GM12878 (cell line): ENCODE data around the gene SGMS1. TPM values are rescaled to one million over a fixed set of nuclear protein-coding genes. Genes with fewer than 3 reads are reported as not detected.

Experiments used
- ATAC-seq: fragments of 200-7000 bp; cut with Tn5 transposase; 3 replicates; pipeline ENCODE4 v1.9.1; 2020; ENCODE audit warnings: mild to moderate bottlenecking, moderate library complexity
- BruUV-seq: library from RNA; stranded (reverse); fragments of 400-500 nt; replicated peaks from 2 replicates; lab custom pipeline; 2021; lab: Mats Ljungman, UMichigan
- CTCF ChIA-PET: fragments of 300-600 bp; sonication (Branson Sonifier 250); formaldehyde crosslinking; extraction: SDS; loops from one replicate; lab custom pipeline; 2021; ENCODE audit warnings: inconsistent platforms; lab: Yijun Ruan, JAX
- POLR2A ChIA-PET: fragments of 350-600 bp; formaldehyde crosslinking; extraction: SDS; loops from one replicate; lab custom pipeline; 2021; ENCODE audit warnings: inconsistent platforms; lab: Charles Lee
- RAD21 ChIA-PET: fragments of 300-600 bp; sonication (Branson Sonifier 250); formaldehyde crosslinking; loops from one replicate; lab custom pipeline; 2023; ENCODE audit warnings: antibody characterized with exemption; ENCODE audit not compliant: unreplicated experiment; lab: Charles Lee
- SMC1A ChIA-PET: fragments of 300-600 bp; sonication (Branson Sonifier 250); formaldehyde crosslinking; loops from one replicate; lab custom pipeline; 2023; ENCODE audit not compliant: unreplicated experiment, uncharacterized antibody; lab: Charles Lee
- DNase-seq: peaks from one replicate; pipeline ENCODE4 v3.0.0-alpha.2; 2011; ENCODE audit warnings: low read depth, low spot score
- FAIRE-seq: peaks from 3 replicates; lab custom pipeline; 2011; peaks lifted over from hg19 to GRCh38; lab: Jason Lieb, UNC
- H2AFZ ChIP-seq: 2 replicates; pipeline ENCODE4 v1.6.0; 2011; ENCODE audit warnings: low read depth, low read length, control low read depth; ENCODE audit not compliant: control insufficient read depth
- H3K27ac ChIP-seq: 2 replicates; pipeline ENCODE4 v1.5.1; 2011; ENCODE audit warnings: control low read depth; ENCODE audit not compliant: control insufficient read depth, insufficient read depth
- H3K27me3 ChIP-seq, 2 experiments: replicated peaks in 1 of 2; 2 replicates each; pipeline versions ENCODE4 v1.6.0 to v1.6.1; 2011; ENCODE audit warnings: low read length in 1 of 2; ENCODE audit not compliant: control insufficient read depth in 2 of 2, insufficient read depth in 2 of 2
- H3K36me3 ChIP-seq, 2 experiments: 2 replicates each; pipeline ENCODE4 v1.5.1; 2011; ENCODE audit warnings: low read length in 1 of 2; ENCODE audit not compliant: control insufficient read depth in 2 of 2, insufficient read depth in 2 of 2
- H3K4me1 ChIP-seq: 2 replicates; pipeline ENCODE4 v1.6.1; 2011; ENCODE audit warnings: mild to moderate bottlenecking, low read length, moderate library complexity, mixed read lengths; ENCODE audit not compliant: control insufficient read depth, insufficient read depth
- H3K4me2 ChIP-seq: 2 replicates; pipeline ENCODE4 v1.6.0; 2011; ENCODE audit warnings: control low read depth; ENCODE audit not compliant: control insufficient read depth, insufficient read depth
- H3K4me3 ChIP-seq: fragments of 200-600 bp; sonication (generic); 2 replicates; pipeline ENCODE4 v1.5.1; 2016
- H3K79me2 ChIP-seq: 2 replicates; pipeline ENCODE4 v1.6.0; 2011; ENCODE audit warnings: low read length; ENCODE audit not compliant: control insufficient read depth, insufficient read depth
- H3K9ac ChIP-seq: 2 replicates; pipeline ENCODE4 v1.8.0; 2011; ENCODE audit warnings: low read length, control low read depth, mixed read lengths; ENCODE audit not compliant: control insufficient read depth, insufficient read depth
- H3K9me3 ChIP-seq: replicated peaks from 3 replicates; pipeline ENCODE4 v1.5.1; 2011; ENCODE audit warnings: mild to moderate bottlenecking, low read length; ENCODE audit not compliant: control insufficient read depth, insufficient read depth
- H4K20me1 ChIP-seq: 2 replicates; pipeline ENCODE4 v1.6.0; 2011; ENCODE audit not compliant: control insufficient read depth, insufficient read depth
- CBX5 ChIP-seq: sonication (generic); IDR thresholded peaks from 2 replicates; pipeline ENCODE4 v1.6.1; 2016; ENCODE audit warnings: low read depth, moderate library complexity, mild to moderate bottlenecking, inconsistent platforms
- EED ChIP-seq: sonication (generic); IDR thresholded peaks from 2 replicates; pipeline ENCODE4 v1.6.1; 2016; ENCODE audit warnings: antibody characterized with exemption, low read depth
- HDAC6 ChIP-seq: fragments of 200-600 bp; sonication (generic); IDR thresholded peaks from one replicate; pipeline ENCODE4 v1.8.0; 2017; ENCODE audit warnings: antibody characterized with exemption; ENCODE audit not compliant: unreplicated experiment
- IRF5 ChIP-seq: fragments of 450-650 bp; IDR thresholded peaks from 2 replicates; pipeline ENCODE4 v1.6.1; 2017; ENCODE audit warnings: borderline replicate concordance
- NR2F1 ChIP-seq: fragments of 450-650 bp; conservative IDR thresholded peaks from 2 replicates; pipeline ENCODE4 v1.6.1; 2017; ENCODE audit warnings: mild to moderate bottlenecking
- SIN3A ChIP-seq: IDR thresholded peaks from 2 replicates; pipeline ENCODE4 v1.6.1; 2012; ENCODE audit warnings: low read depth, low read length, improper control_type of control experiment
- ZNF384 ChIP-seq: IDR thresholded peaks from 2 replicates; pipeline ENCODE4 v1.6.1; 2012; ENCODE audit warnings: low read depth, mild to moderate bottlenecking, low read length, improper control_type of control experiment, borderline replicate concordance
- WGBS: methylation state at CpG from one replicate; pipeline ENCODE4 v1.1.6; 2016; ENCODE audit warnings: low lambda C conversion rate; ENCODE audit not compliant: insufficient replicate concordance, insufficient coverage; ENCODE audit errors: missing lambda C conversion rate; 5-methylcytosine and 5-hydroxymethylcytosine counted together
- in situ Hi-C: fragments of 300-500 bp; cut with MboI; formaldehyde crosslinking; loops from 9 replicates; pipeline ENCODE4 v1.14.3; 2018; ENCODE audit warnings: mixed read lengths
- intact Hi-C: fragments of 100-400 bp; cut with micrococcal nuclease; formaldehyde crosslinking; loops from one replicate; pipeline ENCODE4 v1.14.2; 2022; ENCODE audit not compliant: unreplicated experiment
- polyA plus RNA-seq, 11 experiments: library from polyadenylated mRNA; depleted of rRNA in 4 of 11; unstranded in 6 of 11; stranded (reverse) in 5 of 11; fragments of >200 nt; fragmentation: Nextera tagmentation in 4 of 11; fragmentation: Illumina TruSeq in 1 of 11; extraction: Ambion mirVana in 4 of 11; extraction: Trizol in 1 of 11; gene quantifications; 1 replicate in 1 of 11; 2 replicates in 10 of 11; pipeline versions ENCODE4 v1.2.1 to v1.2.3, GENCODE V29; 2011 to 2016; ENCODE audit warnings: inconsistent platforms in 2 of 11, missing spikeins in 2 of 11, low read depth in 1 of 11
- total RNA-seq, 4 experiments: library from RNA; depleted of rRNA in 3 of 4; stranded (reverse); fragments of >200 nt in 3 of 4; fragmentation: Illumina TruSeq in 1 of 4; extraction: Trizol in 1 of 4; gene quantifications; 2 replicates each; pipeline versions ENCODE4 v1.2.1 to v1.2.3, GENCODE V29; 2013 to 2021
- TF ChIP-seq, protein P1 (sequence below): IDR thresholded peaks from 2 replicates; pipeline ENCODE4 v1.6.1; 2012; ENCODE audit warnings: improper control_type of control experiment, low read depth, low read length; ENCODE audit not compliant: insufficient replicate concordance

Gene SGMS1
- total and polyA plus RNA-seq, 10 of the 15 experiments (the other 5 are each of a cell fraction or from before 2014, with no cell fraction given): 1.4 to 14.5 (median 4.9) TPM

DNA sequence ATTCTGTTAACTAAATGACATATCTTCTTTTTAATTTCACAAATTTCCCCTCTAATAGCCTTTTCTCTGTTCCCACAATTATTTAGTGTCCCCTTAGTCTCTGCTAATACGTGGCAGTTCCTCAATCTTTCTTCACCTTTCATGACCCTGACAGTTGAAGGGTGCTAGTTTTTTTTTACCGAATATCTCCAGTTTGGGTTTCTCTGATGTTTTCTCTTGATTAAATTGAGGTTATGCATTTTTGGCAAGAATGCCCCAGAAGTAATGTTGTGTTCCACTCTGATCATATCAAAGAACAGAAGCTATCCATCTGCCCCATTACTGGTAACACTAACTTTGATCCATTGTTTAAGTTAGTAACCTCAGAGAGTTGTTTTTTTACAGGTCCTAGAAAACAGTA is 238.9 kb downstream of the SGMS1 start:
- H3K27ac ChIP-seq: no peak overlapping the region; the same call in 1 of the 2 replicates
- no peak for FAIRE-seq
- no peak overlapping the region for H2AFZ ChIP-seq
- ChIA-PET RAD21 (interaction anchor here (0.8 to 3.3 kb wide), 9 partner anchors 10 to 109 kb away, joined by 3 to 12 read pairs (median 4); no protein-coding TSS in a partner anchor), POLR2A (interaction anchor here (1.2 to 3.9 kb wide), 3 partner anchors 10 to 15 kb away, joined by 5 to 30 read pairs (median 14); no protein-coding TSS in a partner anchor), CTCF (interaction anchor here (0.5 to 4.2 kb wide), 10 partner anchors 10 to 275 kb away, joined by 3 to 27 read pairs (median 4); no protein-coding TSS in a partner anchor), SMC1A (interaction anchor here (0.9 to 5.0 kb wide), 11 partner anchors 10 to 122 kb away, joined by 3 to 30 read pairs (median 4); no protein-coding TSS in a partner anchor)
- no peak overlapping the region for H3K4me3 ChIP-seq
- no peak overlapping the region for H3K4me2 ChIP-seq
- DNase-seq: no peak
- H3K9me3 ChIP-seq: no peaks in the 10 kb centered on the region
- no peak for ATAC-seq
- BruUV-seq: no TSS peak
- intact Hi-C loops: no loop called here
- 50% methylated on average over 2 of the region's 2 CpGs for WGBS
- no peak for TF ChIP-seq IRF5
- TF ChIP-seq ZNF384: peak; percentile 14; the same call in 1 of the 2 replicates
- peak; percentile 75 for TF ChIP-seq NR2F1
- TF ChIP-seq SIN3A: no peak
- TF ChIP-seq, all 136 proteins: peak for 2
- Histone ChIP-seq H3K4me1 (peaks cover 29% of the 10 kb centered on the region), H4K20me1 (no peaks in the 10 kb centered on the region), H3K9ac (no peak overlapping the region), H3K79me2 (peaks cover 85% of the 10 kb centered on the region), H3K36me3 (0 out of 4 replicates have a peak, but pooled peaks cover 0 to 3% of the 10 kb centered on the region in 2 experiments), H3K27me3 (no peaks in the 10 kb centered on the region)
- in situ Hi-C loops: no loop called here

DNA sequence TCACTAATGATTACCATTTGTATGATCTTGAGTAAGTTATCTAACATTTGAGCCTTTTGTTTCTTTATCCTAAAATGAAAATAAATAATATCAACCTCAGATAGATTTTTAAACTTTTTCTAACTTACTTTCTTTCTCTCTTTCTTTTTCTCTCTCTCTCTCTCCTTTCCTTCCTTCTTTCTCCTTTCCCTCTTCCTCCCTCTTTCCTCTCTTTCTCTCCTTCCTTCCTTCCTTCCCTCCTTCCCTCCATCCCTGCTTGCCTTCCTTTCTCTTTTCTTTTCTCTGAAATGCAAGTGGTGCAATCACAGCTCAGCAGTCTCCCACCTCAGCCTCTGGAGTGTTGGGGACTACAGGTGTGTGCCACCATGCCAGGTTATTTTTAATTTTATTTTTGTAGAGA is 239.5 kb downstream of the SGMS1 start:
- no peak overlapping the region for H3K4me2 ChIP-seq
- BruUV-seq: no TSS peak
- 0 out of 4 replicates have a peak, but pooled peaks cover 0 to 3% of the 10 kb centered on the region in 2 experiments for H3K36me3 ChIP-seq
- TF ChIP-seq CBX5 (no peak), HDAC6 (no peak), EED (no peak)
- TF ChIP-seq, protein P1, sequence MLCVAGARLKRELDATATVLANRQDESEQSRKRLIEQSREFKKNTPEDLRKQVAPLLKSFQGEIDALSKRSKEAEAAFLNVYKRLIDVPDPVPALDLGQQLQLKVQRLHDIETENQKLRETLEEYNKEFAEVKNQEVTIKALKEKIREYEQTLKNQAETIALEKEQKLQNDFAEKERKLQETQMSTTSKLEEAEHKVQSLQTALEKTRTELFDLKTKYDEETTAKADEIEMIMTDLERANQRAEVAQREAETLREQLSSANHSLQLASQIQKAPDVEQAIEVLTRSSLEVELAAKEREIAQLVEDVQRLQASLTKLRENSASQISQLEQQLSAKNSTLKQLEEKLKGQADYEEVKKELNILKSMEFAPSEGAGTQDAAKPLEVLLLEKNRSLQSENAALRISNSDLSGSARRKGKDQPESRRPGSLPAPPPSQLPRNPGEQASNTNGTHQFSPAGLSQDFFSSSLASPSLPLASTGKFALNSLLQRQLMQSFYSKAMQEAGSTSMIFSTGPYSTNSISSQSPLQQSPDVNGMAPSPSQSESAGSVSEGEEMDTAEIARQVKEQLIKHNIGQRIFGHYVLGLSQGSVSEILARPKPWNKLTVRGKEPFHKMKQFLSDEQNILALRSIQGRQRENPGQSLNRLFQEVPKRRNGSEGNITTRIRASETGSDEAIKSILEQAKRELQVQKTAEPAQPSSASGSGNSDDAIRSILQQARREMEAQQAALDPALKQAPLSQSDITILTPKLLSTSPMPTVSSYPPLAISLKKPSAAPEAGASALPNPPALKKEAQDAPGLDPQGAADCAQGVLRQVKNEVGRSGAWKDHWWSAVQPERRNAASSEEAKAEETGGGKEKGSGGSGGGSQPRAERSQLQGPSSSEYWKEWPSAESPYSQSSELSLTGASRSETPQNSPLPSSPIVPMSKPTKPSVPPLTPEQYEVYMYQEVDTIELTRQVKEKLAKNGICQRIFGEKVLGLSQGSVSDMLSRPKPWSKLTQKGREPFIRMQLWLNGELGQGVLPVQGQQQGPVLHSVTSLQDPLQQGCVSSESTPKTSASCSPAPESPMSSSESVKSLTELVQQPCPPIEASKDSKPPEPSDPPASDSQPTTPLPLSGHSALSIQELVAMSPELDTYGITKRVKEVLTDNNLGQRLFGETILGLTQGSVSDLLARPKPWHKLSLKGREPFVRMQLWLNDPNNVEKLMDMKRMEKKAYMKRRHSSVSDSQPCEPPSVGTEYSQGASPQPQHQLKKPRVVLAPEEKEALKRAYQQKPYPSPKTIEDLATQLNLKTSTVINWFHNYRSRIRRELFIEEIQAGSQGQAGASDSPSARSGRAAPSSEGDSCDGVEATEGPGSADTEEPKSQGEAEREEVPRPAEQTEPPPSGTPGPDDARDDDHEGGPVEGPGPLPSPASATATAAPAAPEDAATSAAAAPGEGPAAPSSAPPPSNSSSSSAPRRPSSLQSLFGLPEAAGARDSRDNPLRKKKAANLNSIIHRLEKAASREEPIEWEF: no peak
- FAIRE-seq: no peak
- peaks cover 82% of the 10 kb centered on the region for H3K79me2 ChIP-seq
- H3K27me3 ChIP-seq: no peaks in the 10 kb centered on the region
- no peak for ATAC-seq
- POLR2A ChIA-PET: interaction anchor here (3.0 kb wide), 1 partner anchor 10 kb away, joined by 14 read pairs; no protein-coding TSS in a partner anchor
- intact Hi-C loops (no loop called here), in situ Hi-C loops (no loop called here)
- no peaks in the 10 kb centered on the region for H3K9me3 ChIP-seq
- no peak overlapping the region for H3K4me3 ChIP-seq
- CTCF ChIA-PET: interaction anchor here (1.0 to 4.2 kb wide), 4 partner anchors 11 to 17 kb away, joined by 4 to 27 read pairs (median 10); no protein-coding TSS in a partner anchor
- no peaks in the 10 kb centered on the region for H4K20me1 ChIP-seq
- DNase-seq: no peak
- SMC1A ChIA-PET: interaction anchor here (0.7 to 5.0 kb wide), 5 partner anchors 11 to 27 kb away, joined by 3 to 30 read pairs (median 3); no protein-coding TSS in a partner anchor
- peaks cover 26% of the 10 kb centered on the region for H3K4me1 ChIP-seq
- RAD21 ChIA-PET: interaction anchor here (3.3 kb wide), 1 partner anchor 10 kb away, joined by 12 read pairs; no protein-coding TSS in a partner anchor
- H3K9ac ChIP-seq: no peak overlapping the region
- no peak overlapping the region for H2AFZ ChIP-seq
- no peak overlapping the region for H3K27ac ChIP-seq
